Astrocyte (in vitro differentiated cells and primary cell): Measurements from ENCODE around the gene NEK7. TPM values are rescaled to one million over a fixed set of nuclear protein-coding genes. Genes with fewer than 3 reads are reported as not detected.

Experiments used
- DNase-seq: peaks from one replicate; pipeline ENCODE4 v3.0.0-alpha.2; 2010; ENCODE audit warnings: low read depth
- FAIRE-seq: peaks from 2 replicates; lab custom pipeline; 2011; peaks lifted over from hg19 to GRCh38; lab: Jason Lieb, UNC
- H2AFZ ChIP-seq: 2 replicates; pipeline ENCODE4 v1.6.0; 2012; ENCODE audit warnings: low read depth, low read length, inconsistent platforms
- H3K27ac ChIP-seq: 2 replicates; pipeline ENCODE4 v1.5.1; 2011; ENCODE audit warnings: low read depth, low read length, inconsistent platforms
- H3K27me3 ChIP-seq: 2 replicates; pipeline ENCODE4 v1.6.0; 2011; ENCODE audit warnings: low read length, inconsistent platforms; ENCODE audit not compliant: insufficient read depth
- H3K36me3 ChIP-seq: 2 replicates; pipeline ENCODE4 v1.5.1; 2011; ENCODE audit warnings: low read length, inconsistent platforms; ENCODE audit not compliant: insufficient read depth
- H3K4me1 ChIP-seq: 2 replicates; pipeline ENCODE4 v1.5.1; 2011; ENCODE audit warnings: low read length, inconsistent platforms; ENCODE audit not compliant: insufficient read depth
- H3K4me2 ChIP-seq: 2 replicates; pipeline ENCODE4 v1.6.0; 2012; ENCODE audit warnings: low read length, inconsistent platforms
- H3K4me3 ChIP-seq: 2 replicates; pipeline ENCODE4 v1.5.1; 2011; ENCODE audit warnings: low read depth, mild to moderate bottlenecking, low read length, inconsistent platforms; ENCODE audit not compliant: insufficient read depth
- H3K79me2 ChIP-seq: 2 replicates; pipeline ENCODE4 v1.6.0; 2012; ENCODE audit warnings: mild to moderate bottlenecking, low read length, inconsistent platforms; ENCODE audit not compliant: insufficient read depth
- H3K9ac ChIP-seq: 2 replicates; pipeline ENCODE4 v1.6.0; 2012; ENCODE audit warnings: mild to moderate bottlenecking, low read length, inconsistent platforms
- H3K9me3 ChIP-seq: 2 replicates; pipeline ENCODE4 v1.5.1; 2012; ENCODE audit warnings: low read depth, mild to moderate bottlenecking, low read length, inconsistent platforms; ENCODE audit not compliant: insufficient read depth
- H4K20me1 ChIP-seq: 2 replicates; pipeline ENCODE4 v1.6.0; 2012; ENCODE audit warnings: low read length, inconsistent platforms; ENCODE audit not compliant: insufficient read depth
- H3K27ac Mint-ChIP-seq: one replicate; pipeline ENCODE4 v1.8.0; 2021; ENCODE audit warnings: mild to moderate bottlenecking, mixed read lengths; ENCODE audit not compliant: unreplicated experiment
- H3K27me3 Mint-ChIP-seq: one replicate; pipeline ENCODE4 v1.8.0; 2021; ENCODE audit warnings: low read depth, mixed read lengths; ENCODE audit not compliant: unreplicated experiment
- H3K36me3 Mint-ChIP-seq: one replicate; pipeline ENCODE4 v1.8.0; 2021; ENCODE audit warnings: low read depth, mixed read lengths; ENCODE audit not compliant: unreplicated experiment
- H3K4me1 Mint-ChIP-seq: one replicate; pipeline ENCODE4 v1.8.0; 2021; ENCODE audit warnings: low read depth, mixed read lengths; ENCODE audit not compliant: unreplicated experiment
- H3K4me3 Mint-ChIP-seq: one replicate; pipeline ENCODE4 v1.8.0; 2021; ENCODE audit warnings: mild to moderate bottlenecking, moderate library complexity, mixed read lengths; ENCODE audit not compliant: unreplicated experiment
- H3K9me3 Mint-ChIP-seq: one replicate; pipeline ENCODE4 v1.8.0; 2021; ENCODE audit warnings: mild to moderate bottlenecking, mixed read lengths; ENCODE audit not compliant: unreplicated experiment
- EZH2 ChIP-seq: IDR thresholded peaks from 2 replicates; pipeline ENCODE4 v1.6.1; 2012; ENCODE audit warnings: mild to moderate bottlenecking, low read length, inconsistent platforms; ENCODE audit not compliant: insufficient read depth
- total RNA-seq: library from RNA; stranded (reverse); gene quantifications from 2 replicates; pipeline ENCODE4 v1.2.1, GENCODE V29; 2021
- TF ChIP-seq, protein P1 (sequence below): IDR thresholded peaks from 2 replicates; pipeline ENCODE4 v1.5.1; 2011; ENCODE audit warnings: low read depth, mild to moderate bottlenecking, inconsistent platforms, low read length, moderate library complexity; ENCODE audit not compliant: insufficient read depth

NEK7 gene
- total RNA-seq, 1 donor from 2014 or later: 125 TPM

DNA sequence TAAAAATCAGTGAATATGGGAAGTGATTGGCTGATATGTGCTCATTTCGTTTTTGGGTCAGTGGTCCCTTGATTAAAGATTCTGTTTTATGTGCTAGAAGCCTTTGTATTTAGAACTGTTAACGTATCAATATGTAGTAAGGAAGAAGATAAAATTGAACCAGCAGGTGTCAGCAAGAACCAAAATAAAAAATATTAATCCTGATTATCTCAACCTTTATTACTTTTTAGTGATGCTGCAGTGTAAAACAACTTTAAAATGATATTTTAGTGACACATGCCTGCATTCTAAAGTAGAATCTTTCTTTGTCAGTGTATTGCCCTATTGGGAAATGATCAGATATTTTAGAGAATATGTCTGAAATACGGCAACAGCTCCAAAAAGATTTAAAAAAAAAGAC, 49.5 kb downstream of the NEK7 start:
- FAIRE-seq (no peak), DNase-seq (no peak)
- no peaks in the 10 kb centered on the region for H3K36me3 ChIP-seq
- H4K20me1 ChIP-seq: peaks cover 55% of the 10 kb centered on the region
- H3K4me2 ChIP-seq: no peak overlapping the region
- no peak overlapping the region for H3K9ac ChIP-seq
- no peaks in the 10 kb centered on the region for H3K27me3 ChIP-seq
- no peak overlapping the region for H2AFZ ChIP-seq
- no peak for TF ChIP-seq EZH2
- TF ChIP-seq, protein P1, sequence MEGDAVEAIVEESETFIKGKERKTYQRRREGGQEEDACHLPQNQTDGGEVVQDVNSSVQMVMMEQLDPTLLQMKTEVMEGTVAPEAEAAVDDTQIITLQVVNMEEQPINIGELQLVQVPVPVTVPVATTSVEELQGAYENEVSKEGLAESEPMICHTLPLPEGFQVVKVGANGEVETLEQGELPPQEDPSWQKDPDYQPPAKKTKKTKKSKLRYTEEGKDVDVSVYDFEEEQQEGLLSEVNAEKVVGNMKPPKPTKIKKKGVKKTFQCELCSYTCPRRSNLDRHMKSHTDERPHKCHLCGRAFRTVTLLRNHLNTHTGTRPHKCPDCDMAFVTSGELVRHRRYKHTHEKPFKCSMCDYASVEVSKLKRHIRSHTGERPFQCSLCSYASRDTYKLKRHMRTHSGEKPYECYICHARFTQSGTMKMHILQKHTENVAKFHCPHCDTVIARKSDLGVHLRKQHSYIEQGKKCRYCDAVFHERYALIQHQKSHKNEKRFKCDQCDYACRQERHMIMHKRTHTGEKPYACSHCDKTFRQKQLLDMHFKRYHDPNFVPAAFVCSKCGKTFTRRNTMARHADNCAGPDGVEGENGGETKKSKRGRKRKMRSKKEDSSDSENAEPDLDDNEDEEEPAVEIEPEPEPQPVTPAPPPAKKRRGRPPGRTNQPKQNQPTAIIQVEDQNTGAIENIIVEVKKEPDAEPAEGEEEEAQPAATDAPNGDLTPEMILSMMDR: no peak
- H3K79me2 ChIP-seq: peaks cover 97% of the 10 kb centered on the region
- H3K4me1 ChIP-seq: peaks cover 5% of the 10 kb centered on the region
- H3K36me3 Mint-ChIP-seq: peaks cover 6% of the 10 kb centered on the region
- H3K4me3 Mint-ChIP-seq: no peak overlapping the region
- H3K4me1 Mint-ChIP-seq: peaks cover 19% of the 10 kb centered on the region
- no peak overlapping the region for H3K27ac ChIP-seq
- no peaks in the 10 kb centered on the region for H3K9me3 Mint-ChIP-seq
- H3K4me3 ChIP-seq: no peak overlapping the region
- H3K27ac Mint-ChIP-seq: no peak overlapping the region
- no peaks in the 10 kb centered on the region for H3K9me3 ChIP-seq
- H3K27me3 Mint-ChIP-seq: no peaks in the 10 kb centered on the region

DNA sequence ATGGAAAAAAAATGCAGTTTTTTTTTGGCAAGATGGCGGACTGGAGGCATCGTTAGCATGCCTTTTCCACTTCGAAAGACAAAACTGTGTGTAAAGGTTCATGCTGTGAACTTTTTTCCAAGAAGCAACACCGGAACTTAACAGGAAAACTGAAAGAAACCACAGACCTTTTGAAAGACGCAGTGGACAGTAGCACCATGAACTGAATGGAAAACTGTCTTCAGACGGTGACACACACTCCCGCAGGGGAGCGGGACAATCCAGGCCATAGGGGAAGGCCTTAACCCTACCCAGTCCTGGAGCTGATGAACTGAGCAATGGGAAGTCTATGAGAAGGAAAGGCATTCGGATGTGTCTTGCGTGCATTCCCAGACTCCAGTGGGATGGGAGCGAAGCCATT, 54.9 kb downstream of the NEK7 start:
- Mint-ChIP-seq H3K27ac (no peak overlapping the region), H3K9me3 (peaks cover 16% of the 10 kb centered on the region), H3K4me3 (peak overlapping the region; percentile 40), H3K4me1 (peaks cover 7% of the 10 kb centered on the region), H3K27me3 (no peaks in the 10 kb centered on the region), H3K36me3 (peaks cover 33% of the 10 kb centered on the region)
- Histone ChIP-seq H3K36me3 (peaks cover 10% of the 10 kb centered on the region), H2AFZ (no peak overlapping the region), H4K20me1 (peaks cover 40% of the 10 kb centered on the region), H3K27me3 (no peaks in the 10 kb centered on the region), H3K79me2 (peaks cover 89% of the 10 kb centered on the region), H3K4me2 (no peak overlapping the region), H3K4me3 (no peak overlapping the region), H3K9ac (no peak overlapping the region), H3K4me1 (peaks cover 9% of the 10 kb centered on the region), H3K27ac (no peak overlapping the region), H3K9me3 (peaks cover 4% of the 10 kb centered on the region)
- FAIRE-seq (no peak), DNase-seq (no peak)
- TF ChIP-seq, protein P1: no peak
- no peak for TF ChIP-seq EZH2

DNA sequence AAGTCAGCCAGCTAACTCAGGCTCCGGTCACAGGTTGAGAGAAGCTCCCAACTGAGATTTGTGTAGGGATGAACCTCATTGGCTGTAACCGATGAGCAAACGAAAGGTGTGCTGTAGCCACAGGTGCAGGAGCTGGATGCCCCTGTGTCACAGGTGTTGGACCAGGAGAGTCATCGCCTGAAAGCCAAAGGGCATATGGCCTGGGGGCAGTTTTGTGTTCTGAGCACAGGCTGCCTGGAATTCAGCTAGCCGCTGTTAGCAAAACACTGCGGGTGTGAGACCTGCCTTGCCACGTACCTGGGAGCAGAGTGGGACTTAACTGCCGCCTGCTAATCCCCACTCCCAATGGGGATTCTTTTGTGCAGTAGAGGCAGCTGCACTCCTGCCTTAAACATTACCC, 55.3 kb downstream of the NEK7 start:
- no peak overlapping the region for H3K4me2 ChIP-seq
- H3K79me2 ChIP-seq: peaks cover 84% of the 10 kb centered on the region
- H4K20me1 ChIP-seq: peaks cover 40% of the 10 kb centered on the region
- H3K27me3 ChIP-seq: no peaks in the 10 kb centered on the region
- TF ChIP-seq, protein P1: no peak
- TF ChIP-seq EZH2: no peak
- no peak overlapping the region for H2AFZ ChIP-seq
- FAIRE-seq: no peak
- no peak for DNase-seq
- H3K4me3 ChIP-seq: no peak overlapping the region
- peaks cover 10% of the 10 kb centered on the region for H3K36me3 ChIP-seq
- no peak overlapping the region for H3K27ac ChIP-seq
- H3K9me3 Mint-ChIP-seq: peaks cover 16% of the 10 kb centered on the region
- peaks cover 34% of the 10 kb centered on the region for H3K36me3 Mint-ChIP-seq
- no peaks in the 10 kb centered on the region for H3K27me3 Mint-ChIP-seq
- peak overlapping the region; percentile 40 for H3K4me3 Mint-ChIP-seq
- H3K4me1 Mint-ChIP-seq: peaks cover 7% of the 10 kb centered on the region
- peaks cover 4% of the 10 kb centered on the region for H3K9me3 ChIP-seq
- no peak overlapping the region for H3K9ac ChIP-seq
- H3K27ac Mint-ChIP-seq: no peak overlapping the region
- peaks cover 9% of the 10 kb centered on the region for H3K4me1 ChIP-seq
